K562 (cell line): Measurements from ENCODE around the gene GABPB1. TPM values are rescaled to one million over a fixed set of nuclear protein-coding genes. Genes with fewer than 3 reads are reported as not detected.
"Not testable (repeated sequence)": the region's sequence is repeated elsewhere in the genome, so short reads cannot be mapped to it uniquely, and the experiment has no call there.

ENCODE experiments used
- ATAC-seq: fragments of 200-7000 bp; cut with Tn5 transposase; 3 replicates; pipeline ENCODE4 v1.9.1; 2020; ENCODE audit warnings: moderate library complexity
- BruUV-seq: library from RNA; stranded (reverse); fragments of 400-500 nt; replicated peaks from 2 replicates; lab custom pipeline; 2021; lab: Mats Ljungman, UMichigan
- CTCF ChIA-PET: fragments of 300-600 bp; formaldehyde crosslinking; extraction: SDS; loops from one replicate; lab custom pipeline; 2021; ENCODE audit warnings: low intra/inter-chr PET ratio; lab: Yijun Ruan, JAX
- POLR2A ChIA-PET: fragments of 300-600, 350-650 bp; sonication (Branson Sonifier 250); formaldehyde crosslinking; extraction: SDS; loops from one replicate; lab custom pipeline; 2021; ENCODE audit warnings: antibody characterized with exemption, inconsistent platforms; lab: Yijun Ruan, JAX
- DNase-seq, 4 experiments: peaks; one replicate each; pipeline versions ENCODE4 v3.0.0 to v3.0.0-alpha.2; 2011 to 2018; ENCODE audit warnings: low spot score in 3 of 4, mixed read lengths in 3 of 4; ENCODE audit errors: extremely low read depth in 1 of 4
- FAIRE-seq: peaks from 2 replicates; lab custom pipeline; 2011; peaks lifted over from hg19 to GRCh38; lab: Jason Lieb, UNC
- H2AFZ ChIP-seq: 2 replicates; pipeline ENCODE4 v1.6.0; 2011; ENCODE audit warnings: low read depth, low read length, control low read depth, inconsistent platforms
- H3K27ac ChIP-seq: fragments of 200-600 bp; 3 replicates; pipeline ENCODE4 v1.8.0; 2011; ENCODE audit warnings: low read depth, mild to moderate bottlenecking, control low read depth, inconsistent platforms, low read length, moderate library complexity, mixed read lengths; ENCODE audit errors: extremely low read depth
- H3K27me3 ChIP-seq, 2 experiments: fragments of 300-600 bp in 1 of 2; 2 replicates in 1 of 2; 3 replicates in 1 of 2; pipeline versions ENCODE4 v1.6.0 to v1.8.0; 2011; ENCODE audit warnings: inconsistent platforms in 2 of 2, low read length in 2 of 2, mild to moderate bottlenecking in 1 of 2, mixed read lengths in 1 of 2, moderate library complexity in 1 of 2; ENCODE audit not compliant: control insufficient read depth in 2 of 2, insufficient read depth in 2 of 2
- H3K36me3 ChIP-seq: fragments of 300-600 bp; 3 replicates; pipeline ENCODE4 v1.8.0; 2011; ENCODE audit warnings: mild to moderate bottlenecking, low read length, inconsistent platforms; ENCODE audit not compliant: control insufficient read depth, insufficient read depth
- H3K4me1 ChIP-seq, 2 experiments: fragments of 200-600 bp in 1 of 2; replicated peaks in 1 of 2; 2 replicates in 1 of 2; 3 replicates in 1 of 2; pipeline versions ENCODE4 v1.5.1 to v1.8.0; 2011; ENCODE audit warnings: inconsistent platforms in 2 of 2, low read length in 2 of 2, mild to moderate bottlenecking in 1 of 2, mixed read lengths in 1 of 2, moderate library complexity in 1 of 2; ENCODE audit not compliant: control insufficient read depth in 2 of 2, insufficient read depth in 2 of 2
- H3K4me2 ChIP-seq: 2 replicates; pipeline ENCODE4 v1.6.1; 2011; ENCODE audit warnings: low read length, control low read depth, inconsistent platforms, mixed read lengths; ENCODE audit not compliant: insufficient read depth
- H3K4me3 ChIP-seq: fragments of 200-600 bp; sonication (generic), shearing (Covaris generic); 2 replicates; pipeline ENCODE4 v1.5.1; 2016; ENCODE audit warnings: control low read depth, inconsistent platforms
- H3K79me2 ChIP-seq: fragments of 200-600 bp; 3 replicates; pipeline ENCODE4 v1.8.0; 2011; ENCODE audit warnings: low read length, inconsistent platforms; ENCODE audit not compliant: control insufficient read depth, insufficient read depth
- H3K9ac ChIP-seq, 2 experiments: 2 replicates each; pipeline versions ENCODE4 v1.6.0 to v1.6.1; 2011; ENCODE audit warnings: low read depth in 2 of 2, low read length in 2 of 2, control low read depth in 1 of 2, inconsistent platforms in 1 of 2, mild to moderate bottlenecking in 1 of 2, mixed read lengths in 1 of 2; ENCODE audit not compliant: insufficient read depth in 1 of 2
- H3K9me1 ChIP-seq: one replicate; pipeline ENCODE4 v1.6.0; 2011; ENCODE audit warnings: inconsistent platforms, mild to moderate bottlenecking, low read length, moderate library complexity; ENCODE audit not compliant: control insufficient read depth, insufficient read depth
- H3K9me3 ChIP-seq: replicated peaks from 2 replicates; pipeline ENCODE4 v1.5.1; 2011; ENCODE audit warnings: low read depth, low read length, inconsistent platforms; ENCODE audit not compliant: control insufficient read depth, insufficient read depth
- H4K20me1 ChIP-seq: replicated peaks from 2 replicates; pipeline ENCODE4 v1.6.1; 2011; ENCODE audit warnings: low read length, inconsistent platforms, mixed read lengths; ENCODE audit not compliant: control insufficient read depth, insufficient read depth
- GTF2F1 ChIP-seq: IDR thresholded peaks from 2 replicates; pipeline ENCODE4 v1.6.1; 2011; ENCODE audit warnings: low read depth, low read length, improper control_type of control experiment
- NR0B1 ChIP-seq: fragments of 450-650 bp; IDR thresholded peaks from one replicate; pipeline ENCODE4 v1.6.1; 2018; ENCODE audit warnings: mild to moderate bottlenecking, moderate library complexity; ENCODE audit not compliant: partially characterized antibody
- ZNF318 ChIP-seq, 2 experiments: fragments of 450-650 bp; IDR thresholded peaks; 2 replicates each; pipeline ENCODE4 v1.6.1; 2016; ENCODE audit warnings: mild to moderate bottlenecking in 2 of 2, borderline replicate concordance in 1 of 2, low read depth in 1 of 2, moderate library complexity in 1 of 2
- WGBS: fragments of 100-300 bp; shearing (Covaris generic); methylation state at CpG from one replicate; pipeline ENCODE4 v1.1.6; 2016; ENCODE audit warnings: low coverage, mixed read lengths; ENCODE audit not compliant: insufficient coverage; ENCODE audit errors: missing lambda C conversion rate; 5-methylcytosine and 5-hydroxymethylcytosine counted together
- in situ Hi-C: fragments of 300-500 bp; cut with MboI; formaldehyde crosslinking; loops from 4 replicates; pipeline ENCODE4 v1.15.0; 2018; ENCODE audit warnings: inconsistent platforms, mixed read lengths
- intact Hi-C: fragments of 100-400 bp; cut with micrococcal nuclease; formaldehyde crosslinking; loops from 2 replicates; pipeline ENCODE4 v1.14.2; 2022
- polyA plus RNA-seq, 8 experiments: library from polyadenylated mRNA; depleted of rRNA in 4 of 8; stranded (reverse) in 5 of 8; unstranded in 3 of 8; fragments of >200 nt; fragmentation: Nextera tagmentation in 2 of 8; fragmentation: Illumina TruSeq in 1 of 8; extraction: Ambion mirVana in 2 of 8; extraction: Trizol in 1 of 8; gene quantifications; 2 replicates each; pipeline versions ENCODE4 v1.2.1 to v1.2.3, GENCODE V29; 2011 to 2014; ENCODE audit warnings: inconsistent platforms in 1 of 8, missing spikeins in 1 of 8
- total RNA-seq, 7 experiments: library from RNA; depleted of rRNA in 6 of 7; stranded (reverse); fragments of >200 nt in 6 of 7; fragmentation: Illumina TruSeq in 2 of 7; extraction: Trizol in 2 of 7; gene quantifications; 2 replicates each; pipeline versions ENCODE4 v1.2.1 to v1.2.3, GENCODE V29; 2011 to 2021; ENCODE audit warnings: low replicate concordance in 1 of 7

The GABPB1 gene
- total and polyA plus RNA-seq, 9 of the 15 experiments (the other 6 are each of a cell fraction or from before 2014, with no cell fraction given) = 11.8 to 42.3 (median 33.2) TPM

GRCh38 chr15:50391561-50391960 lies 36.6 kb upstream of the GABPB1 start:
- H3K9me1 ChIP-seq, BruUV-seq, H3K27me3 ChIP-seq, H3K9me3 ChIP-seq, in situ Hi-C loops, ATAC-seq, DNase-seq, H3K4me2 ChIP-seq, H3K27ac ChIP-seq, H3K4me1 ChIP-seq, intact Hi-C loops, FAIRE-seq, CTCF ChIA-PET, H3K9ac ChIP-seq, H4K20me1 ChIP-seq, H3K36me3 ChIP-seq, H3K79me2 ChIP-seq, H3K4me3 ChIP-seq: not testable (repeated sequence)
- 70% methylated on average over 2 of the region's 4 CpGs for WGBS
- POLR2A ChIA-PET = interaction anchor here (0.6 to 1.8 kb wide), 2 partner anchors 10 to 54 kb away, joined by 3 to 9 read pairs; no protein-coding TSS in a partner anchor
- H2AFZ ChIP-seq = peak overlapping the region; percentile 92

- H2AFZ ChIP-seq = peak overlapping the region; percentile 92
- intact Hi-C loops = no loop called here
- in situ Hi-C loops = no loop called here
- H3K4me3 ChIP-seq = no peak overlapping the region
- H3K36me3 ChIP-seq = no peaks in the 10 kb centered on the region
- H3K4me2 ChIP-seq = no peak overlapping the region
- POLR2A ChIA-PET = interaction anchor here (0.5 to 1.8 kb wide), 4 partner anchors 9 to 320 kb away, joined by 3 to 9 read pairs (median 3); no protein-coding TSS in a partner anchor
- peaks cover 4% of the 10 kb centered on the region for H3K9me1 ChIP-seq
- CTCF ChIA-PET = no interaction called here
- no peaks in the 10 kb centered on the region for H3K79me2 ChIP-seq
- no peak overlapping the region; a peak in 1 of 4 replicates for H3K9ac ChIP-seq
- H4K20me1 ChIP-seq = no peaks in the 10 kb centered on the region
- peak in 1 of 4 experiments; percentile 21 for DNase-seq
- ATAC-seq = peak; percentile 80
- H3K27me3 ChIP-seq = no peaks in the 10 kb centered on the region
- no peaks in the 10 kb centered on the region for H3K9me3 ChIP-seq
- peak overlapping the region; percentile 64 for H3K27ac ChIP-seq
- peak; percentile 6 for FAIRE-seq
- WGBS = 23% methylated on average over 4 of the region's 4 CpGs
- BruUV-seq = no TSS peak
- H3K4me1 ChIP-seq = peaks cover 0 to 10% of the 10 kb centered on the region in 2 experiments; a peak in 3 of 5 replicates
- no peak for TF ChIP-seq NR0B1
- no peak for TF ChIP-seq GTF2F1
- no peak for TF ChIP-seq ZNF318 (IDR thresholded peaks at IDR 0.05; ENCODE audit: borderline replicate concordance in 1 of 2, low read depth in 1 of 2)
Observed at GRCh38 chr15:50390554-50391264, 35.7 kb upstream of the GABPB1 start.
